COR-L47 (cell line): ENCODE data around the gene UGT1A4.

Experiments
- DNase-seq: peaks from one replicate; lab custom pipeline; 2025; lab: John Stamatoyannopoulos, UW

UGT1A4 gene

GRCh38 chr2:233791151-233791882 is 72.8 kb downstream of the UGT1A4 start:
- no peak for DNase-seq

GRCh38 chr2:233791883-233792329 is 73.4 kb downstream of the UGT1A4 start:
- DNase-seq, result no peak

DNA sequence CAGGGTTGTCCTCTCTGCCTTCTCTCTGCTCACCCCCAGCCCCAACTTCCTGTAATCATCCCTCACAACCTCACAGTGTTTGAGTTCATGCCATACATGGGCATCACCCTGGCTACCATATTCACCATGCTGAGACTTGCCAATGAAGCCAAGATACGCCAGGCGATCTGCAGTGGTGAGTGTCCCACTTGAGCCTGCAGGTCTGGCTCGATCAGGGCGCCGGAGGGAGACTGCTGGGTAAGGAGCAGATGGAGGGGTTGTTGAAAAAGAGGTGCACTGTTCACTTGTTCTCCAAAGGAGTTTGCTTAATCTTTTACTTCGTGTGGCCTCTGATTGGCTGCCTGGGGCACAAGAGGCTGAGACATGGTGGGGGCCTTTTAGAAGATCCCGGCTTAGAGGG is 74.2 kb downstream of the UGT1A4 start:
- no peak for DNase-seq

DNA sequence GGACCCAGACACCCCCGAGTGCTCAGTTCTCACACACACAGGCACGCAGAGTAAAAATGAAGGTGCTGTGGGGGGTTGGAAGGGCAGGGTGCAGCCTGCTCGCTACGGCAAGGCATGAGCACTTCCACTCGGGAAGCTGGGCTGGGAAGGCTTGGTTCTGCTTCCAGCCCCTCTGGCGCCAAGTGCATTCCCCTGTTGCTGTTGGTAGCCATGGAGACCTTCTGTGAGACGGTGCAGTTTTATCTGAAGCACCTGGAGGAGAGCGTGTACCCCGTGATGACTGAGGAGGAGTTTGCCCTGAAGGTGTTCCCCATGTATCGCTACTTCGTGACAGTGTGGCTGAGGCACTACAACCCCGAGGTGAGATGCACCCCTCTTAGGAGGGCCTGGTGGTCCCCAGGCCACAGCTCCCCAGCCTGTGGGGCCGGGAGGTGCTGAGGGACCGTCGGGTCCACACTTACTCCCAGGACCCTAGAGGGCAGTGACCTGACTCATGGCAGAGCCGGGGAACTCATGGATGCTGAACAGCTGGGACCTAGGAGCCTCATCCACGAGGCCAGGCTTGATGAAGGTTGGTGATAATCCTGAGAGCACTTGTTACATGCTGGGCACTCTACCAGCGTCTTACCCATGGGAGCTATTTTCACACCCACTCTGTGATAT is 75.1 kb downstream of the UGT1A4 start:
- DNase-seq, result no peak

- DNase-seq, result no peak
Observed at GRCh38 chr2:233794128-233794658, 75.7 kb downstream of the UGT1A4 start.

- DNase-seq, result no peak
Observed at GRCh38 chr2:233795735-233796171, 77.2 kb downstream of the UGT1A4 start.

DNA sequence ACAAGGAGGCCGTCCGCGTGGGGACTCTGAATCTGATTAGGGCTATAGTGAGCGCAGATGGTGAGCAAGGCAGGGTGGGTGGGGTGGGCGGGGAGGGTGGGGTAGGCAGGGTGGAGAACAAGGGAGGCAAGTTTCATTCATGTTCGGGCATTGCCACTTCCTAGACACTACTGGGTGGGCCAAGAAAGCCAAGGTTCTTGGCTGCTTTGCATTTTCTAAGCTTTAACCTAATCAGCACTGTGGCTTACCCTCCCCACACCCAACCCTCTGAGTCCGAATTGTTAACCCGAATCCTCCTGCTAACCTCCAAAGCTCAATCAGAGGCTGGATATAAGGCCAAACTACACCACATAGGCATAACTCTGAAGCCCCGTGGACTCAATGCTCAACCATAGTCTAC is 77.7 kb downstream of the UGT1A4 start:
- no peak for DNase-seq

GRCh38 chr2:233798335-233799086 is 80.0 kb downstream of the UGT1A4 start:
- no peak for DNase-seq

DNA sequence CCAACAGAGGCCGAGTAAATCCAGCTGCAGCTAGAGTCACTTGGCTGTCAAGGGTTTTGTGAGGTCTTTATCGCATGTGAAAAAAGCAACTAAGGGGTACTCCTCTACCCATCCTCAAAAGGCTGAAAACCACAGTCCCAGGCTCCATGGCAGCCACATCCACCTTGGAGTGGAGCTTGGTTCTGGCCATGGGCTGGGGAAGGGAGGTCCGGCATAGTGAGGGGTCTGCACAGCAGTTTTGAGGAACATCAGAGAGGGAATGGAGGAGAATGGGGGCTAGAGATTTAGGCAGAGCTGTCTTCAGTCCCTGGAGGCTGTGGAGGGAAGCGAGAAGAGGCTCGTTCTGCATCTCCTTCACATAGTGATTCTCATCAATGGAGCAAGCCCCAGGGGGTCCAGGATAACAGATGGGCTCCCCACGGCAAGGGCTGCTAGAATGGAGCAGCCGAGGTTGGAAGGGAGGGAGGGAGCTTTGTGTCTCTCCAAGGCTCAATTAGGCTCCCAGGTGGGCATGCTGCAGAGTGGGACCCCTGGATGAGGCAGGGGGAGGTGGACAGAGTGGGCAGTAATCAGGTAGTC is 80.6 kb downstream of the UGT1A4 start:
- DNase-seq, result no peak

DNA sequence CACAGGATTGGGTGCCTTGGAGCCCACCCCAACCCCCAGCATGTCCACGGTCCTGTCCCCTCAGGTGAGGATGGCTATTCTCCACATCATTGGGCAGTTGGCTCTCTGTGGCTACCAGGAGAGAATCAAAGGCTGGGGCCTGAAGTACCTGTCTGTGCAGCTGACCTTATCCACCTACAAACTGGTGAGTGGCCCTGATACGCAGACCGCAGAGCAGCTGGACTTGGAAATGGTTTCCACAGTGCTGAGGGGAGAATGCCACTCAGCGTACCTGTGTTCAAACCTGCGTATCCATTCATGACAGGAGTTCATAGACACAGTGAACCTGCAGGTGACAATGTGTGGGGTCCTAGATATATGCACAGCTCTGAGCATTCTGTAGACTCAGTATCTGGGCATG is 81.2 kb downstream of the UGT1A4 start:
- no peak for DNase-seq

- no peak for DNase-seq
Observed at GRCh38 chr2:233800208-233800607, 81.7 kb downstream of the UGT1A4 start.

DNA sequence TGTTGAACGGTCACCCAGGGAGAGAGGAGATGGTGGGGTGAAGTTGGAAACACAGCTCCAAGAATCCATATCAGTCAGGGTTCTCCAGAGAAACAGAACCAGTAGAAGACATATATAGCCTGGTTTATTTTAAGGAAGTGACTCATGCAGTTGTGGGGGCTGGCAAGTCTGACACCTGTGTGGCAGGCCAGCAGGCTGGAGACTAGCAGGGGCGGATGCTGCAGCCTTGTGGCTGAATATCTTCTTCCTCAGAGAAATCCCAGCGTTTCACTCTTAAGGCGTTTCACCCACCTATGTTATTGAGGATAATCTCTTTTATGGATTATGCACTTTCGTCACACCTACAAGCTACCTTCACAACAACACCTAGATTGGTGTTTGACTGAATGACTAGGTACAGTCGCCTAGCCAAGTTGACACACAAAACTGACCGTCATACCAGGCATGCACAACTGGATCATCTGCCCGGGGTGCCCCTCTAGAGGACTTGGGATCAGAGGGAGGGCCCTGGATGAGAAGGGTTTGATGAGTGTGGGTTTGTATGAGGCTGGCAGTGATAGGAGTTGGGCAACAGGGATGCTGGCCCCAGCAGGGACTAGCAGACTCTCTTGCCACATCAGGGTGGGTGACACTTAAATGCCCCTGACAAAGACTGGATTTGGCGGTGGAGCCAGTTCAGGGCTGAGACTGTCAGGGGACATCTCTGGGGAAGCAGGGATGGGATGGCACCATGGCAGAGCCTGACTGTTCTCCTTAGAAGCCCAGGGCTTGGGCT is 83.0 kb downstream of the UGT1A4 start:
- DNase-seq, result no peak

- no peak for DNase-seq
Observed at GRCh38 chr2:233802132-233802815, 83.7 kb downstream of the UGT1A4 start.

DNA sequence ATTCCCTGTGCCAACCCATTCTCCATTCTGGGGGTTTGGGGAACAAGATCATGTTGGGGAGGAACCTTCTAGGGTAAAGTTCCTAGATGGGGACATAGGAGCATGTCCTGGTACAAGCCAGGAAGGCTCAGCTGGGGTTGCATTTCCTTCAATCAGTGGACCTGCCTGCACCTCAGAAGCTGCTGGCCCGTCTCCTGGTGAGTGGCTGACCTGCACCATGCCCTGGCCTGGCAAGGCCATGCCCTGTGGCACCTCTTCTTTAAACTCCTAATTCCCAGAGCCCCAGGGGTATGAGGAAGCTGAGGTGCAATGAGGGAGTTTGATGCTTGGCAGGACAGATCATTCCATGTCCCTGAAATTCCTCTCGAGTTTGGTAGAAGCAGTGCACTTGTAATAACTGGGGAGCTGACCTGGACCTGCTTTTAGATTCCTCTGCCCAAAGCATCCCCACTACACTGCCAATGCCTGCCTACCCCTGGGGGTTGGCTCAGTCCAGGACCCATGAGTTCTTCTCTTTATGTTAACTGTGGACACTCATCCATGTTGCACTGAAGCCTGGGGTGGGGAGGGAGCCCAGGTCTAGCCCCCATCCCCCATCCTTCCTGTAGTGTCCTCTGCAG is 84.9 kb downstream of the UGT1A4 start:
- no peak for DNase-seq

GRCh38 chr2:233803994-233804393 is 85.5 kb downstream of the UGT1A4 start:
- no peak for DNase-seq

- DNase-seq, result no peak
Observed at GRCh38 chr2:233807215-233807865, 88.8 kb downstream of the UGT1A4 start.

DNA sequence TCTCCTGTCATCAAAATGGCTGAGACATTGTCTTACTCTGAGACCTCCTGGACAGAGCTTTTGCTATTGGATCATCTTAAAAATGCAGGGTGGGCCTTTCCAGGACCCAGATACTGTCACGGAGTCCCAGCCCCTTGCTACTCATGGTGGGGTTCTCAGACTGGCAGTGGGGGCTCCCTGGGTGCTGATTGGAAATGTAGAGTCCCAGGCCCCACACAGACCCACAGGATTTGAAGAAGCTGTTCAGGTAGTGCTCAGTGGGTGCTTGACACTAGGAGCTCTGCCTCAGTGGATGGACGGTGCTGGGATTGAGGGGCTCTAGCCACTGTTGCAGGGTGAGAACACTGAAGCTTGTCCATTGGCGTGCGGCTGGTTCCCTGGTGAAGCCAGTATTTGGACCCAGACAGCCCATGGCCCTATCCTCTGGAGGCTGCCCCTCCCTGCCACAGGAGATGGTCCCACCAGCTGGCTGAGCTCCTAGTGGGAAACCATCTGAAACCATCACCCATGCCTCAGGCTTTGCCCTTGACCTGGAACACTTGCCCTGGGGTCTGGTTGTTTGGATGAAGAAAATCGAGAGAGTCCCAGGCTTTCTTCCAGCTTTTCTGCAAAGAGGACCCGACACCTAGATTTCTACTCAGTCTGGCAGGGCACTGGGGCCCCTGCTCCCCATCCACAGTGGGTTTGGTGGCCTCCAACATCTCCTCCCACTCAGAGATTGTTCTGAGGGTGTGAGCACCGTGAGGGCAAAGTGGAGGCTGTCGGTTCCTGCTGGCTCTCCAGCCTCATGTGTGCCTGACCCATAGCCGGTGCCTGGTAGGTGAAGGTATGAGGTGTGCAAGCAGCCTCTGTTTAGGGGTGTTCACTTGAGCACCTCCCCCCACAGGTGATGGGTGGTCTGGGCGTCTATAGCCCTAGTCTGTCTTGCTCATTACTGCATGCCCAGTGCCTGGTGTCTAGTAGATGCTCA is 89.7 kb downstream of the UGT1A4 start:
- no peak for DNase-seq

- DNase-seq, result no peak
Observed at GRCh38 chr2:233810385-233810784, 91.8 kb downstream of the UGT1A4 start.

- no peak for DNase-seq
Observed at GRCh38 chr2:233811087-233811486, 92.6 kb downstream of the UGT1A4 start.
